HL-60 (cell line): ENCODE data around the gene CCNE1.

Source experiments
- DNase-seq, 2 experiments: peaks; one replicate each; pipeline ENCODE4 v3.0.0-alpha.2; 2010 to 2020; ENCODE audit warnings: low read depth in 1 of 2, low spot score in 1 of 2
- H3K27ac ChIP-seq: fragments of 250-450 bp; sonication (Bioruptor Pico); replicated peaks from 2 replicates; pipeline ENCODE4 v1.5.1; 2020; ENCODE audit warnings: mild to moderate bottlenecking, moderate library complexity
- H3K27me3 ChIP-seq: fragments of 250-450 bp; sonication (Bioruptor Pico); 2 replicates; pipeline ENCODE4 v1.5.1; 2021; ENCODE audit warnings: mild to moderate bottlenecking, moderate library complexity; ENCODE audit not compliant: insufficient read depth, poor library complexity, severe bottlenecking
- H3K4me3 ChIP-seq: replicated peaks from 2 replicates; pipeline ENCODE4 v1.5.1; 2011; ENCODE audit warnings: mild to moderate bottlenecking, control low read depth, low read length; ENCODE audit not compliant: insufficient read depth
- GABPA ChIP-seq: IDR thresholded peaks from 2 replicates; pipeline ENCODE4 v1.6.1; 2012; ENCODE audit warnings: low read depth
- POLR2AphosphoS5 ChIP-seq: IDR thresholded peaks from 2 replicates; pipeline ENCODE4 v1.6.1; 2012; ENCODE audit warnings: low read depth
- SPI1 ChIP-seq: IDR thresholded peaks from 2 replicates; pipeline ENCODE4 v1.6.1; 2012; ENCODE audit warnings: low read depth, mild to moderate bottlenecking, borderline replicate concordance
- TF ChIP-seq, protein P1 (sequence below): IDR thresholded peaks from one replicate; pipeline ENCODE4 v1.5.1; 2011; ENCODE audit warnings: low read length, control low read depth, inconsistent platforms; ENCODE audit not compliant: insufficient read depth
- TF ChIP-seq, protein P2 (sequence below): IDR thresholded peaks from 2 replicates; pipeline ENCODE4 v1.6.1; 2012; ENCODE audit warnings: low read depth; ENCODE audit not compliant: insufficient replicate concordance

CCNE1 gene

GRCh38 chr19:29866011-29866410 is 54.2 kb downstream of the CCNE1 start:
- no peak overlapping the region for H3K27ac ChIP-seq
- no peak for DNase-seq
- H3K4me3 ChIP-seq: no peak overlapping the region
- TF ChIP-seq, protein P1, sequence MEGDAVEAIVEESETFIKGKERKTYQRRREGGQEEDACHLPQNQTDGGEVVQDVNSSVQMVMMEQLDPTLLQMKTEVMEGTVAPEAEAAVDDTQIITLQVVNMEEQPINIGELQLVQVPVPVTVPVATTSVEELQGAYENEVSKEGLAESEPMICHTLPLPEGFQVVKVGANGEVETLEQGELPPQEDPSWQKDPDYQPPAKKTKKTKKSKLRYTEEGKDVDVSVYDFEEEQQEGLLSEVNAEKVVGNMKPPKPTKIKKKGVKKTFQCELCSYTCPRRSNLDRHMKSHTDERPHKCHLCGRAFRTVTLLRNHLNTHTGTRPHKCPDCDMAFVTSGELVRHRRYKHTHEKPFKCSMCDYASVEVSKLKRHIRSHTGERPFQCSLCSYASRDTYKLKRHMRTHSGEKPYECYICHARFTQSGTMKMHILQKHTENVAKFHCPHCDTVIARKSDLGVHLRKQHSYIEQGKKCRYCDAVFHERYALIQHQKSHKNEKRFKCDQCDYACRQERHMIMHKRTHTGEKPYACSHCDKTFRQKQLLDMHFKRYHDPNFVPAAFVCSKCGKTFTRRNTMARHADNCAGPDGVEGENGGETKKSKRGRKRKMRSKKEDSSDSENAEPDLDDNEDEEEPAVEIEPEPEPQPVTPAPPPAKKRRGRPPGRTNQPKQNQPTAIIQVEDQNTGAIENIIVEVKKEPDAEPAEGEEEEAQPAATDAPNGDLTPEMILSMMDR: no peak
- H3K27me3 ChIP-seq: peaks cover 9% of the 10 kb centered on the region

GRCh38 chr19:29867984-29868383 is 56.2 kb downstream of the CCNE1 start:
- Histone ChIP-seq H3K27me3 (peaks cover 24% of the 10 kb centered on the region), H3K27ac (no peak overlapping the region), H3K4me3 (no peak overlapping the region)
- no peak for TF ChIP-seq POLR2AphosphoS5
- TF ChIP-seq GABPA: no peak
- TF ChIP-seq, protein P1: no peak
- TF ChIP-seq, protein P2, sequence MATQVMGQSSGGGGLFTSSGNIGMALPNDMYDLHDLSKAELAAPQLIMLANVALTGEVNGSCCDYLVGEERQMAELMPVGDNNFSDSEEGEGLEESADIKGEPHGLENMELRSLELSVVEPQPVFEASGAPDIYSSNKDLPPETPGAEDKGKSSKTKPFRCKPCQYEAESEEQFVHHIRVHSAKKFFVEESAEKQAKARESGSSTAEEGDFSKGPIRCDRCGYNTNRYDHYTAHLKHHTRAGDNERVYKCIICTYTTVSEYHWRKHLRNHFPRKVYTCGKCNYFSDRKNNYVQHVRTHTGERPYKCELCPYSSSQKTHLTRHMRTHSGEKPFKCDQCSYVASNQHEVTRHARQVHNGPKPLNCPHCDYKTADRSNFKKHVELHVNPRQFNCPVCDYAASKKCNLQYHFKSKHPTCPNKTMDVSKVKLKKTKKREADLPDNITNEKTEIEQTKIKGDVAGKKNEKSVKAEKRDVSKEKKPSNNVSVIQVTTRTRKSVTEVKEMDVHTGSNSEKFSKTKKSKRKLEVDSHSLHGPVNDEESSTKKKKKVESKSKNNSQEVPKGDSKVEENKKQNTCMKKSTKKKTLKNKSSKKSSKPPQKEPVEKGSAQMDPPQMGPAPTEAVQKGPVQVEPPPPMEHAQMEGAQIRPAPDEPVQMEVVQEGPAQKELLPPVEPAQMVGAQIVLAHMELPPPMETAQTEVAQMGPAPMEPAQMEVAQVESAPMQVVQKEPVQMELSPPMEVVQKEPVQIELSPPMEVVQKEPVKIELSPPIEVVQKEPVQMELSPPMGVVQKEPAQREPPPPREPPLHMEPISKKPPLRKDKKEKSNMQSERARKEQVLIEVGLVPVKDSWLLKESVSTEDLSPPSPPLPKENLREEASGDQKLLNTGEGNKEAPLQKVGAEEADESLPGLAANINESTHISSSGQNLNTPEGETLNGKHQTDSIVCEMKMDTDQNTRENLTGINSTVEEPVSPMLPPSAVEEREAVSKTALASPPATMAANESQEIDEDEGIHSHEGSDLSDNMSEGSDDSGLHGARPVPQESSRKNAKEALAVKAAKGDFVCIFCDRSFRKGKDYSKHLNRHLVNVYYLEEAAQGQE: no peak
- no peak for TF ChIP-seq SPI1
- no peak for DNase-seq

- Histone ChIP-seq H3K27me3 (peaks cover 21% of the 10 kb centered on the region), H3K4me3 (no peak overlapping the region), H3K27ac (no peak overlapping the region)
- TF ChIP-seq POLR2AphosphoS5 (no peak), SPI1 (no peak), GABPA (no peak)
- TF ChIP-seq, protein P2: no peak
- TF ChIP-seq, protein P1: no peak
- DNase-seq: no peak
These were observed 59.4 kb downstream of the CCNE1 start for GRCh38 chr19:29871143-29871542.

- no peak overlapping the region for H3K27ac ChIP-seq
These were observed 60.5 kb downstream of the CCNE1 start for GRCh38 chr19:29872224-29872731.

More at GRCh38 chr19:29872224-29872731, 60.5 kb downstream of the CCNE1 start:
- H3K27me3 ChIP-seq: peaks cover 21% of the 10 kb centered on the region
- no peak for TF ChIP-seq GABPA
- no peak for TF ChIP-seq SPI1
- TF ChIP-seq, protein P2: no peak
- no peak for TF ChIP-seq POLR2AphosphoS5
- TF ChIP-seq, protein P1: no peak
- H3K4me3 ChIP-seq: no peak overlapping the region
- no peak for DNase-seq
